Activated CD4-positive, alpha-beta memory T cell treated with anti-CD3 and anti-CD28 coated beads for 36 hours (primary cell): ENCODE measurements around the gene CD151. TPM values are rescaled to one million over a fixed set of nuclear protein-coding genes. Genes with fewer than 3 reads are reported as not detected.

Experiments
- CTCF ChIA-PET: fragments of 350-600 bp; sonication (Branson Sonifier 250); formaldehyde crosslinking; loops from one replicate; lab custom pipeline; 2021; ENCODE audit warnings: antibody characterized with exemption, inconsistent platforms; lab: Charles Lee
- POLR2A ChIA-PET: fragments of 350-600 bp; sonication (Branson Sonifier 250); formaldehyde crosslinking; loops from one replicate; lab custom pipeline; 2021; ENCODE audit warnings: antibody characterized with exemption; lab: Charles Lee
- DNase-seq: peaks from one replicate; pipeline ENCODE4 v3.0.0-alpha.2; 2020
- H3K27ac Mint-ChIP-seq: one replicate; pipeline ENCODE4 v1.8.0; 2021; ENCODE audit warnings: mixed read lengths
- H3K27me3 Mint-ChIP-seq: one replicate; pipeline ENCODE4 v1.8.0; 2021; ENCODE audit warnings: mixed read lengths
- H3K36me3 Mint-ChIP-seq: one replicate; pipeline ENCODE4 v1.8.0; 2021; ENCODE audit warnings: mixed read lengths
- H3K4me1 Mint-ChIP-seq: one replicate; pipeline ENCODE4 v1.8.0; 2021; ENCODE audit warnings: low read depth, mixed read lengths
- H3K4me3 Mint-ChIP-seq: one replicate; pipeline ENCODE4 v1.8.0; 2021; ENCODE audit warnings: mild to moderate bottlenecking, mixed read lengths
- H3K9me3 Mint-ChIP-seq: one replicate; pipeline ENCODE4 v1.8.0; 2021; ENCODE audit warnings: mixed read lengths
- intact Hi-C: fragments of 100-400 bp; cut with micrococcal nuclease; formaldehyde crosslinking; loops from one replicate; pipeline ENCODE4 v1.15.1; 2023
- total RNA-seq, 2 experiments: library from RNA; stranded (reverse); gene quantifications; one replicate each; pipeline ENCODE4 v1.2.3, GENCODE V29; 2021

CD151 gene
- total RNA-seq, 2 experiments from 2014 or later = 40.2 to 40.9 TPM

DNA sequence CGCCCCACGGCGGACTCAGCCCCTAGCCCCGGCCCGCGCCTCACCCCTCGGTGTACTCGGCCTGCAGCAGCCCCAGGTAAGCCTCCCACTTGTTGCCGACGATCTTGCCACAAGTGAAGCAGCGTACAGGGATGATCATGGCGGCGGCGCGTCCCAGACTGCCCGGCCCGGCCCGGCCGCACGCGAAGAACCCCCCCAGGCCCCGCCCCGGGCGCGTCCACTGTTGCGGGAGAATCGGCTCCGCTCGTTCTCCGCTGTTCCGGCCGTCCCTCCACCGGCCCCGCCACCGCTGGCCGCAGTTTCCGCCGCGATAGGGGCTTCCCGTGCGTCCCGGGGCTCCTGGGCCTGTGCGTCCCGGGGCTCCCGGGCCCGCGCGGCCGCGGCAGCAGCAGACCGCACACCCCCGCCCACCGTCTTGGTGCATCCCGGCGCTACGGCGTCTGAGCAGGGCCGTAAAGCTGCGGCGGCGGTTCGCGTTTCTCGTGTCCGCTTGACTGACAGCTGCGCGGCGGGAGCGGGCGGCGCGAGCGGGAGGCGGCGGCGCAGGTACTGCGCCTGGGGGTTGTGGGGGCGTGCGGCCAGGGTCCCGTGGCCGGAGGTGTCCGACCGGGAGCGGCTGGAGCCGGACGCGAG, 9.7 kb downstream of the CD151 start, which contains the start of the genes POLR2L and TSPAN4:
Gene POLR2L (minus strand): TSS at position 160 of the 633 bp plus-strand sequence. CDS start 21 bp downstream, at position 139.
Gene TSPAN4 (plus strand): TSS at position 483 of the 633 bp plus-strand sequence. CDS start 7,453 bp downstream, outside the sequence.
- DNase-seq = peak; percentile 90
- H3K4me1 Mint-ChIP-seq = peaks cover 22% of the 10 kb centered on the region
- H3K27ac Mint-ChIP-seq = peak within 1 kb of the TSS; percentile 74
- peak within 1 kb of the TSS; percentile 85 for H3K4me3 Mint-ChIP-seq
- intact Hi-C loops = loop anchor here (1.0 to 5.0 kb wide), 3 partner anchors 10 to 85 kb away; partner anchors contain the start of genes AP2A2, CD151 and CHID1
- POLR2A ChIA-PET = interaction anchor here (0.6 to 2.8 kb wide), 6 partner anchors 9 to 209 kb away, joined by 3 to 12 read pairs (median 3); partner anchors contain the start of genes CD151, GATD1 and RPLP2
- CTCF ChIA-PET = interaction anchor here (0.6 to 2.6 kb wide), 5 partner anchors 10 to 209 kb away, joined by 3 to 11 read pairs (median 5); partner anchors contain the start of gene CD151
- H3K36me3 Mint-ChIP-seq = peaks cover 5% of the 10 kb centered on the region
- H3K9me3 Mint-ChIP-seq = no peaks in the 10 kb centered on the region
- peaks cover 4% of the 10 kb centered on the region for H3K27me3 Mint-ChIP-seq

- H3K27me3 Mint-ChIP-seq = peaks cover 4% of the 10 kb centered on the region
- no peaks in the 10 kb centered on the region for H3K9me3 Mint-ChIP-seq
- intact Hi-C loops = loop anchor here (2.0 to 5.0 kb wide), 2 partner anchors 68 to 84 kb away; partner anchors contain the start of genes AP2A2 and CHID1
- no peak overlapping the region for H3K27ac Mint-ChIP-seq
- ChIA-PET CTCF (interaction anchor here (0.6 to 2.6 kb wide), 6 partner anchors 11 to 208 kb away, joined by 3 to 11 read pairs (median 4); partner anchors contain the start of genes CD151 and CHID1), POLR2A (interaction anchor here (0.6 to 2.8 kb wide), 7 partner anchors 10 to 209 kb away, joined by 3 to 12 read pairs (median 3); partner anchors contain the start of genes CD151, GATD1 and RPLP2)
- H3K36me3 Mint-ChIP-seq = peaks cover 5% of the 10 kb centered on the region
- H3K4me1 Mint-ChIP-seq = peaks cover 22% of the 10 kb centered on the region
- no peak for DNase-seq
- H3K4me3 Mint-ChIP-seq = peak overlapping the region; percentile 64
Observed at GRCh38 chr11:843086-843734, 10.5 kb downstream of the CD151 start.

GRCh38 chr11:843818-844692, 11.3 kb downstream of the CD151 start:
- ChIA-PET CTCF (interaction anchor here (0.9 to 2.6 kb wide), 3 partner anchors 11 to 207 kb away, joined by 3 to 11 read pairs (median 3); partner anchors contain the start of gene CHID1), POLR2A (interaction anchor here (1.9 to 2.8 kb wide), 2 partner anchors 11 to 35 kb away, joined by 7 to 12 read pairs; partner anchors contain the start of genes CD151 and RPLP2)
- DNase-seq = peak; percentile 32
- H3K36me3 Mint-ChIP-seq = peaks cover 3% of the 10 kb centered on the region
- no peaks in the 10 kb centered on the region for H3K9me3 Mint-ChIP-seq
- H3K4me1 Mint-ChIP-seq = peaks cover 27% of the 10 kb centered on the region
- peaks cover 9% of the 10 kb centered on the region for H3K27me3 Mint-ChIP-seq
- no peak overlapping the region for H3K27ac Mint-ChIP-seq
- intact Hi-C loops = loop anchor here (2.0 to 5.0 kb wide), 2 partner anchors 67 to 83 kb away; partner anchors contain the start of genes AP2A2 and CHID1
- peak overlapping the region; percentile 64 for H3K4me3 Mint-ChIP-seq

DNA sequence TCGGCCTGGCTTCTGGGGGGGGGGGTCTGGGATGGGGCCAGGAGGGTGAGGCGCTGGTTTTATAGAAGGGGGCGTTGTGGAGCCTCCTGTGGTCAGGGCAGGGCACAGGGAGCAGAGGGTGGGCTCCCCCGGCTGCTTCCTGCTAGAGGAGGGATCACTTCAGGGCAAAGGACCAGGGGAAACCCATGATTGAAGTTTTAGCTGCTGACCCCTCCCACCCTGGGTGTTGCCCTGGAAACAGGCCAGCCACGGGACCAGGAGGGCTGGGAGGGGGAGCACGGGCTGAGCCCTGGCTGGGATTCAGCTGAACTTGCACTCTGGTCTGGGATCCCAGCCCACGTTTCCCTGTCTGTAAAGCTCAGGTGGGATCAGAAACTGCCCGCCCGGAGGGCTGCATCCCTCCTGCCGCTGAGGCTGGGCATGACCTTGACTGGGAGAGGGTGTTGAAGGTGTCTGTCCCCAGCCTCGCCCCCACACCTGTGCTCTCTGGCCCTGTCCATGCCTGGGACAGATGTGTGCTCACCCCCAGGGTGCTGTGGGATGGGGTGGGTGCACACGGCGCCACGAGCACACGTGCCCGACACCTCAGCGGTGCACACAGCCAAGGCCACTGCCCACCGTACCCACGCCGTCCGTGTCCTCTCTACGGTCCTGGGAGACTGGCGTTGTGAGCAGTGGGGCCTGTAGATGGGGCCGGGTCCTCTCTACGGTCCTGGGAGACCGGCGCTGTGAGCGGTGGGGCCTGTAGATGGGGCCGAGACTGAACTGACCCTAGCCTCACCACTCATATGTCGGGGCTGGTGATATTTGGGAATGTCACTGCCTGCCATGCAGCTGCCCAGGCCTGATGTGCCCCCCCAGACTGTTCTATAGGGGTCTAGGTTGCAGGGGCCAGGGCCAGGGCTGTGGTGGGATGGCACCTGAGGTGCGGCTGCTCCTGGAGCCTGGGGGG, 12.2 kb downstream of the CD151 start:
- DNase-seq = peak; percentile 26
- POLR2A ChIA-PET = no interaction called here
- CTCF ChIA-PET = interaction anchor here (2.6 kb wide), 1 partner anchor 206 kb away, joined by 11 read pairs; no protein-coding TSS in a partner anchor

DNA sequence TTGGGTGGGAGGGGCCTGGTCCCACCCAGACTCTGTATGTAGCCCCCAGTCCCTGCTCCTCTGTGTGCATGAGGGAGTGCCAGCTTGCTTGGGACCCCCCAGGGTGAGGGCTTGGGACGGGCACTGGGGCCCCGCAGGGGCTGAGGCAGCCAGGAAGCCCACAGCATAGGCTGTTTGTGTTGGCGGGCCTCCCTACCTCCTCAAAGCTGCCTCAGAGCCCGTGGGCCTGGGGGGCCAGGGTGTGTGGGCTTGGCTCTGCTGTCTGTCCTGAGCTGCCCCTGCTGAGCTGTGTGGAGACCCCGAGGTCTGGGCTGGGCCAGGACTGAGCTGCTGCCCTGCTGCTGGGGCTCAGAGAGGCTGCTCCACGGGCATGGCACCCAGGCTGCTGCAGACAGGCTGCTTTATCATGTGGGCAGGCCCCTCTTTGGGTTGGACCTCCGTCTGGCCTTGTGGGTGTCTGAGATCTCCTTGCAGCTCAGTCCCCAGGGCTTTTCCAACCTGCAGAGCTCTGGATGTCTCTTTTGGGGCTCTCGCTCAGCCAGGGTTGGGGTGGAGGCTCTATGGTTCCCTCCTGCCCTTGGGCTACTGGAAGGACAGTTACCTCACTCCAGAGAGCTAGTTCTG, 13.2 kb downstream of the CD151 start:
- no peak overlapping the region for H3K27ac Mint-ChIP-seq
- no peak overlapping the region for H3K4me3 Mint-ChIP-seq
- DNase-seq = no peak
- no peaks in the 10 kb centered on the region for H3K9me3 Mint-ChIP-seq
- peaks cover 9% of the 10 kb centered on the region for H3K27me3 Mint-ChIP-seq
- H3K4me1 Mint-ChIP-seq = peaks cover 16% of the 10 kb centered on the region
- intact Hi-C loops = no loop called here
- no peaks in the 10 kb centered on the region for H3K36me3 Mint-ChIP-seq
- ChIA-PET CTCF (interaction anchor here (4.2 kb wide), 1 partner anchor 205 kb away, joined by 33 read pairs; no protein-coding TSS in a partner anchor), POLR2A (no interaction called here)

More for the DNA sequence above, 12.2 kb downstream of the CD151 start:
- Mint-ChIP-seq H3K4me1 (peaks cover 26% of the 10 kb centered on the region), H3K36me3 (peaks cover 3% of the 10 kb centered on the region), H3K9me3 (no peaks in the 10 kb centered on the region), H3K4me3 (no peak overlapping the region), H3K27me3 (peaks cover 9% of the 10 kb centered on the region), H3K27ac (no peak overlapping the region)
- intact Hi-C loops = loop anchor here (5.0 kb wide), 1 partner anchor 82 kb away; the partner anchor contains the start of gene AP2A2

DNA sequence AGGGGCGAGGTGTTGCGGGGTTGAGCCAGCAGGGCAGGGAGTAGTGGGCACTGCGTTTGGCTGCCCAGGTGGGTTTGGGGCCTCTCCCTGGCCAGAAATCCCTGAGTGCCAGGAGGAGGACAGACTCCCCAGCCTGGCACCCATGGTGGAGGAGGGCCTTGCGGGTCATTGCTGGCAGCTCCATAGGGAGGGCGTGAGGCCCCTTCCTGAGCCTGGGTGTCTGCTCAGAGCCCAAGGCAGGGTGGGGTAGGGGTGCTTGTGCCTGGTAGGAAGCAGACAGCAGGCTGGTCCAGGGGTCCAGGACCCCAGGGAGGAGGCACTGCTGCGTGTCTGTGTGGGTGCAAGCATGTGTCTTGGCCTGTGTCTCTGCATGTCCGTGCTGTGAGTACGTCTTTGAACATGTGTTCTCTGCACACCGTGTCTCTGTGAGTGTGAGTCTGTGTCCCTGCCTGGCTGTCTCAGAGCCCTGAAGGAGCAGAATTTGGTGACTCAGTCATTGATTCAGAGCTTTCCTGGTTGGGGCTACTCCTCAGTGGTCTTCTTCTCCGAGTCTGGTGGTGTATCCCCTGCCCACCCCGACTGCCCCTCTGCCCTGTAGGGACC, 13.8 kb downstream of the CD151 start:
- no peak overlapping the region for H3K27ac Mint-ChIP-seq
- ChIA-PET POLR2A (no interaction called here), CTCF (interaction anchor here (4.2 kb wide), 1 partner anchor 204 kb away, joined by 33 read pairs; no protein-coding TSS in a partner anchor)
- H3K27me3 Mint-ChIP-seq = peaks cover 9% of the 10 kb centered on the region
- intact Hi-C loops = no loop called here
- no peak for DNase-seq
- peaks cover 11% of the 10 kb centered on the region for H3K4me1 Mint-ChIP-seq
- no peaks in the 10 kb centered on the region for H3K36me3 Mint-ChIP-seq
- H3K9me3 Mint-ChIP-seq = no peaks in the 10 kb centered on the region
- no peak overlapping the region for H3K4me3 Mint-ChIP-seq

GRCh38 chr11:847876-848275, 15.1 kb downstream of the CD151 start:
- Mint-ChIP-seq H3K36me3 (no peaks in the 10 kb centered on the region), H3K27me3 (peaks cover 9% of the 10 kb centered on the region), H3K9me3 (no peaks in the 10 kb centered on the region), H3K4me1 (peaks cover 11% of the 10 kb centered on the region), H3K4me3 (no peak overlapping the region), H3K27ac (no peak overlapping the region)
- no peak for DNase-seq
- intact Hi-C loops = loop anchor here (1.0 kb wide), 1 partner anchor 203 kb away; no protein-coding TSS in a partner anchor
- POLR2A ChIA-PET = interaction anchor here (1.4 kb wide), 1 partner anchor 7 kb away, joined by 4 read pairs; no protein-coding TSS in a partner anchor
- CTCF ChIA-PET = interaction anchor here (0.7 to 4.2 kb wide), 7 partner anchors 9 to 727 kb away, joined by 3 to 33 read pairs (median 4); partner anchors contain the start of gene CD151

GRCh38 chr11:848380-848931, 15.7 kb downstream of the CD151 start:
- H3K4me3 Mint-ChIP-seq = peak overlapping the region; percentile 20
- intact Hi-C loops = loop anchor here (1.0 kb wide), 1 partner anchor 203 kb away; no protein-coding TSS in a partner anchor

More at GRCh38 chr11:848380-848931, 15.7 kb downstream of the CD151 start:
- Mint-ChIP-seq H3K27me3 (peaks cover 9% of the 10 kb centered on the region), H3K27ac (no peak overlapping the region), H3K4me1 (peaks cover 9% of the 10 kb centered on the region), H3K36me3 (no peaks in the 10 kb centered on the region), H3K9me3 (no peaks in the 10 kb centered on the region)
- POLR2A ChIA-PET = interaction anchor here (1.4 kb wide), 1 partner anchor 8 kb away, joined by 4 read pairs; no protein-coding TSS in a partner anchor
- peak; percentile 73 for DNase-seq
- CTCF ChIA-PET = interaction anchor here (0.6 to 4.2 kb wide), 11 partner anchors 10 to 727 kb away, joined by 3 to 33 read pairs (median 3); no protein-coding TSS in a partner anchor
